ENCODE results near the gene ATPAF2. TPM values are rescaled to one million over a fixed set of nuclear protein-coding genes. Genes with fewer than 3 reads are reported as not detected.

The ATPAF2 gene
- total RNA-seq, 2 experiments from 2014 or later = 28.2 to 37.3 TPM

GRCh38 chr17:17993852-17994251 lies 45.1 kb downstream of the ATPAF2 start:
- CTCF ChIA-PET = no interaction called here
- POLR2A ChIA-PET = no interaction called here

DNA sequence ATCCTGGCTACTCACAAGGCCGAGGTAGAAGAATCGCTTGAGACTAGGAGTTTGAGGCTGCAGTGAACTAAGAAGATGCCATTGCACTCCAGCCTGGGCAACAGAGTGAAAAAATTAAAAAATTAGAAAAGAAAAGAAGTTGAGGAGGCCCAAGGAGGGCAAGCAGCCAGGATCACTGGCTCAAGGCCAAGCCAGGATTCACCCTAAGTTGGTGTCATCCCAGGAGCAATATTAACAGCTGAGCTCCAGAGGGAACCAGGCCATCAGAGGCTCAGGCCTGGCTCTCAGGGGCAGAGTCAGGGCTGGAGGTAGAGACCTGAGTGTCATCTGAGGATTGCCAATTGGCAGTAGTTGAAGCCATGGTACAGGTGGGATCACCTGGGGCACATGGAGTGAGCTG lies 45.6 kb downstream of the ATPAF2 start:
- ChIA-PET POLR2A (no interaction called here), CTCF (no interaction called here)

DNA sequence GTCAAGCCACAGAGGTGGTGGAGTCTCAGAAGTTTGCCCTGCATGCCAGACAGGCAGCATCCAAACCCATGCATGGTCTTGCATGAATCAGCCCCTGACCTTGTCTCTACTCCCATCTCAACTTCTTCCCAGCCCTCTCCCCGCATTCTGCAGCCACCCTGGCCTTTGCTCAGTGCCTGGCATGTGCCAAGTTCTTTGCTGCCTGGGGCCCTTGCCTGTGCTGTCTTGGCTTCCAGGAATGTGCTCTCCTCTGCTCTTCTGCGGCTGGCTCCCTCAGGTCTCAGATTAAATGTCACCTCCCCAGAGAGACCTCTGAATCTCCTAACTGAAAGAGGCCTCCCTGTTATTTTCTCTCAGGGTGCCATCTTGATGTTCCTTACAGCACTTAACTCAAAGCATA lies 48.7 kb downstream of the ATPAF2 start:
- ChIA-PET CTCF (no interaction called here), POLR2A (no interaction called here)

- ChIA-PET POLR2A (no interaction called here), CTCF (no interaction called here)
Measured at GRCh38 chr17:17989618-17990017, 49.4 kb downstream of the ATPAF2 start.

- ChIA-PET CTCF (no interaction called here), POLR2A (no interaction called here)
Measured at GRCh38 chr17:17989081-17989480, 49.9 kb downstream of the ATPAF2 start.

- POLR2A ChIA-PET = no interaction called here
Measured at GRCh38 chr17:17988427-17988945, 50.5 kb downstream of the ATPAF2 start.

DNA sequence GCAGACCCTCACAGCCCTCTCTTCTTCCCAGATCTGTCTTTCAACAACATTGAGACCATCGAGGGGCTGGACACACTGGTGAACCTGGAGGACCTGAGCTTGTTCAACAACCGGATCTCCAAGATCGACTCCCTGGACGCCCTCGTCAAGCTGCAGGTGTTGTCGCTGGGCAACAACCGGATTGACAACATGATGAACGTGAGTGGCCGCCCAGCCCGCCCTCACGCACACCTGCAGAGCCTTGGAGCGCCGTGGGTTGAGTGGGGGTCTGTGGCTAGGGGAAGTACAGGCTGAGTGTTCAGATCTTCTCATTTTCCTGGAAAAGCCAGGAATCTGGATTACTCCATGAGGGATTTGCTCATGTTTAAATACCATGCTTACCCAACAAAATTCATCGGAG lies 51.1 kb downstream of the ATPAF2 start:
- ChIA-PET POLR2A (no interaction called here), CTCF (no interaction called here)

More at GRCh38 chr17:17988427-17988945, 50.5 kb downstream of the ATPAF2 start:
- CTCF ChIA-PET = no interaction called here

DNA sequence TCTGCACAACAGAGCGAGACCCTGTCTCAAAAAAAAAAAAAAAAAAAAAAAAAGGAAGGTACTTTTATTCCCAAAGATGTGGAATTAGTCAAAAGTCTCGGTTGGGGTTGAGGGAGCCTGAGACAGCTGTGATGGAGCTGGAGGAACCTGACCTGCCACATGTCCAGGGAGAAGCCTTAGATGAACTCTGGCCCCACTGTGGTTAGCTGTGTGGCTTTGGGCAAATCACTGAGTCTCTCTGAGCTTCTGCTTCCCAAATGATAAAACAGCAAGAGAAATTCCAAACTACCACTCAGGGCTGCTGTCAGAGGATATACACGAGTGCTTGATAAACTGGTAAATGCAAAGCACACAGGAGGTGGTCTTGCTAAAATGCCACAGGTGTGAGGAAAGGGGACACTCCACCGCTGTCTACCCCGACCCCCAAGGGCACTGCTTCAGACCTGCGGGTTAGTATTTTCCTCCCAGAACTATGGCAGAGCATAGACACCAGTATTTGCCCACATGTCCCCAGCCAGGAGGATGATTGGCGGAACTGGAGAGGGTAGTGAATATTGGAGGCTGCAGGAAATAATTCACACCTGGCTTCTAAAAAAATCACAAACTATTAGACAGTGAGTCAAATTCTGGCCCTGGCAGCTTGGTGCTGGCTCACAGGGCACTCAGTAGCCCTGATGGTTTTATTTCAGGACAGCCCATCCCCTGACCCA lies 51.6 kb downstream of the ATPAF2 start:
- ChIA-PET POLR2A (no interaction called here), CTCF (interaction anchor here (0.6 to 0.7 kb wide), 2 partner anchors 11 to 21 kb away, joined by 3 read pairs; no protein-coding TSS in a partner anchor)

DNA sequence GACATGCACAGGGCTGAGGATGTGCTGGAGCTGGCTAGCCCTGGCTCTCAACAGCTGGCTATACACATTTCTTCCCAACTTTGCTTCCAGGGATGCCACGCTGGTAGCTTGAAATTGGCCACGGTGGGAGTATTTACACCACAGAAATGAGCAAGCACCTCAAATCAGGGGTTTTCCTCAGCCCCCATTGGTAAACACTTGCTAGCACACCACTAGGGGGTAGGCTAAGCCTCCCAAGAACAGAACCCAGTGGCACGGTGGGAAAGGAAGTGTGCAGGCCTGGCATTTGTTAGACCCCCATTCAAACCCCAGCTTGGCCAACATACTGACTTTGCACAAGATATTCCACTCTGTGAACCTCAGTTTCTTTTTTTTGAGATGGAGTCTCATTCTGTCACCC lies 53.4 kb downstream of the ATPAF2 start:
- CTCF ChIA-PET = interaction anchor here (0.9 to 1.9 kb wide), 3 partner anchors 13 to 48 kb away, joined by 3 to 7 read pairs (median 5); partner anchors contain the start of genes DRC3 and TOM1L2
- POLR2A ChIA-PET = no interaction called here

GRCh38 chr17:17985153-17985552 lies 53.8 kb downstream of the ATPAF2 start:
- ChIA-PET POLR2A (no interaction called here), CTCF (interaction anchor here (0.9 to 1.9 kb wide), 3 partner anchors 13 to 49 kb away, joined by 3 to 7 read pairs (median 5); partner anchors contain the start of genes DRC3 and TOM1L2)

GRCh38 chr17:17983776-17984175 lies 55.2 kb downstream of the ATPAF2 start:
- ChIA-PET CTCF (no interaction called here), POLR2A (no interaction called here)

DNA sequence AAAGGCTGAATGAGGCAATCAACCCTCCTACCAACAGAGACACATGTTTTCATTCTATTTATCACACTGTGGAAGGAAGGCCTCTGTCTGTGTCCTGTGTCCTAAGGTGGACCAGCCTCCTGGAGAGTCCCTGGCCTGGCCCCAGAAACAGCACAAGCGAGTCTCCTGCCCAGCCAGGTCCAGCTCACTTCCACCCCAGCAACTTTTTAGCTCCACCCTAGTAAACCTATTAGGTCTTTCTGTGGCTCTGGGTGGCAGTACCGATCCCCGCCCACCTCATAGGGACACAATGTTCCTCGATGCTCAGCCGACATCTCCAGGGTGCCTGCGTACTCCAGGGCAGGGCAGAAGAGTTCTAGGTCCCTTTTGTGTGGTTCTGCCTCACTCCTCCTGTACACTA lies 55.6 kb downstream of the ATPAF2 start:
- CTCF ChIA-PET = no interaction called here
- POLR2A ChIA-PET = no interaction called here

- POLR2A ChIA-PET = no interaction called here
- CTCF ChIA-PET = no interaction called here
Measured at GRCh38 chr17:17982801-17983200, 56.2 kb downstream of the ATPAF2 start.

DNA sequence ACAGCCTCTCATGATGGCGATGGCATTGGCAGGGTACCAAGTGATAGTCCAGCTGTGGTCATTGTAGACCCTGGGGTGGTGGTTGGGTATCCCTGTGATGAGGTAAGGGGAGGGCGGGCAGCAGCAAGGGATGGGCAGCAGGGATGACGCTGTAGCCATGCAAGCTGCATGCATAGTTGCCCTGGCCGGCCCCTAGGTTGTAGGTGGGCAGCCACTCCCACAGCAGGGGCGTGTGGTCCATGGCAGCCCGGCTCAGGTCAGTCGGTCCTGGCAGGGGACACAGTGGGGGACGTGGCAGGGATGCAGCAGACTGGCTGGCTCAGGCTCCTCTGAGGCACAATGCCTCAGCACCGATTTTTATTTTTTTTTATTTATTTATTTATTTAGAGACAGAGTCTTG lies 57.6 kb downstream of the ATPAF2 start:
- ChIA-PET POLR2A (no interaction called here), CTCF (no interaction called here)

DNA sequence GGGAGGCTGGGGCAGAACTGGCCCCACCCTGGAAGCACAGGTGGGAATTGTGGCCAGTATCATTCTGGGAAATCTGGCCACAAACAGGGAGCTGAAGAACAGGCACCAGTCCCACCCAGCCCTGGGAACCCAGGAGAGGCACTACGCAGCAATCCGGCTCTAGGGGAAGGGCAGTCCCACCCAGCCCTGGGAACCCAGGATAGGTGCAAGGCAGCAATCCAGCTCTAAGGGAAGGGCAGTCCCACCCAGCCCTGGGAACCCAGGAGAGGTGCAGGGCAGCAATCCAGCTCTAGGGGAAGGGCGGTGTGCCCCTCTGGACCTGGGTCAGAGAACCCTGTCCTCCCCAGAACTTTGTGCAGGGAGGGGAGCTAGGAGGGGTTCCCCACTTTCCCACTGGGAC lies 59.2 kb downstream of the ATPAF2 start:
- POLR2A ChIA-PET = no interaction called here
- CTCF ChIA-PET = interaction anchor here (1.3 kb wide), 1 partner anchor 52 kb away, joined by 3 read pairs; no protein-coding TSS in a partner anchor

GRCh38 chr17:17978481-17979424 lies 60.2 kb downstream of the ATPAF2 start:
- CTCF ChIA-PET = no interaction called here
- POLR2A ChIA-PET = no interaction called here

- ChIA-PET POLR2A (no interaction called here), CTCF (interaction anchor here (0.6 kb wide), 1 partner anchor 10 kb away, joined by 3 read pairs; no protein-coding TSS in a partner anchor)
Measured at GRCh38 chr17:17976931-17977570, 61.9 kb downstream of the ATPAF2 start.

- ChIA-PET POLR2A (no interaction called here), CTCF (interaction anchor here (0.7 kb wide), 1 partner anchor 104 kb away, joined by 3 read pairs; no protein-coding TSS in a partner anchor)
Measured at GRCh38 chr17:17975436-17975835, 63.5 kb downstream of the ATPAF2 start.

GRCh38 chr17:17972952-17973254 lies 66.1 kb downstream of the ATPAF2 start:
- POLR2A ChIA-PET = interaction anchor here (1.1 kb wide), 2 partner anchors 135 to 137 kb away, joined by 3 to 6 read pairs; no protein-coding TSS in a partner anchor
- CTCF ChIA-PET = interaction anchor here (0.7 to 2.7 kb wide), 4 partner anchors 12 to 61 kb away, joined by 3 to 11 read pairs (median 4); no protein-coding TSS in a partner anchor
